Measurements from ENCODE around the gene SPSB2. TPM values are rescaled to one million over a fixed set of nuclear protein-coding genes. Genes with fewer than 3 reads are reported as not detected.
A peak's percentile ranks its signal among the peaks of the same experiment; 100 is the strongest.
"Not testable (repeated sequence)": the region's sequence is repeated elsewhere in the genome, so short reads cannot be mapped to it uniquely, and the experiment has no call there.

Gene SPSB2
- total RNA-seq, 2 experiments from 2014 or later, result 16.4 to 17.0 TPM

- DNase-seq; H3K9me3 Mint-ChIP-seq; H3K27ac Mint-ChIP-seq; H3K27me3 Mint-ChIP-seq; H3K4me3 Mint-ChIP-seq; ATAC-seq (ENCODE audit: low read depth): not testable (repeated sequence)
- POLR2A ChIA-PET, result interaction anchor here (1.4 to 7.5 kb wide), 3 partner anchors 13 to 176 kb away, joined by 4 to 106 read pairs (median 4); partner anchors contain the start of genes CDCA3, USP5 and ZNF384
- H3K36me3 Mint-ChIP-seq, result peaks cover 43% of the 10 kb centered on the region
- peaks cover 21% of the 10 kb centered on the region for H3K4me1 Mint-ChIP-seq
Observed at GRCh38 chr12:6865307-6865706, 7.8 kb downstream of the SPSB2 start.

GRCh38 chr12:6863586-6864321 lies 9.3 kb downstream of the SPSB2 start:
- no peak for DNase-seq
- Mint-ChIP-seq H3K36me3 (peaks cover 34% of the 10 kb centered on the region), H3K27ac (no peak overlapping the region), H3K4me1 (peaks cover 7% of the 10 kb centered on the region), H3K4me3 (no peak overlapping the region), H3K27me3 (no peaks in the 10 kb centered on the region), H3K9me3 (no peaks in the 10 kb centered on the region)
- ATAC-seq (ENCODE audit: low read depth), result no peak
- POLR2A ChIA-PET, result interaction anchor here (1.4 to 7.5 kb wide), 3 partner anchors 11 to 175 kb away, joined by 4 to 106 read pairs (median 4); partner anchors contain the start of genes CDCA3, USP5 and ZNF384

GRCh38 chr12:6863033-6863432 lies 10.1 kb downstream of the SPSB2 start:
- peaks cover 29% of the 10 kb centered on the region for H3K36me3 Mint-ChIP-seq
- no peaks in the 10 kb centered on the region for H3K27me3 Mint-ChIP-seq
- H3K4me3 Mint-ChIP-seq, result no peak overlapping the region
- POLR2A ChIA-PET, result interaction anchor here (0.5 to 7.5 kb wide), 2 partner anchors 10 to 289 kb away, joined by 3 to 106 read pairs; partner anchors contain the start of genes CDCA3 and USP5
- no peaks in the 10 kb centered on the region for H3K9me3 Mint-ChIP-seq
- DNase-seq, result no peak
- no peak for ATAC-seq (ENCODE audit: low read depth)
- H3K27ac Mint-ChIP-seq, result no peak overlapping the region
- peaks cover 4% of the 10 kb centered on the region for H3K4me1 Mint-ChIP-seq

DNA sequence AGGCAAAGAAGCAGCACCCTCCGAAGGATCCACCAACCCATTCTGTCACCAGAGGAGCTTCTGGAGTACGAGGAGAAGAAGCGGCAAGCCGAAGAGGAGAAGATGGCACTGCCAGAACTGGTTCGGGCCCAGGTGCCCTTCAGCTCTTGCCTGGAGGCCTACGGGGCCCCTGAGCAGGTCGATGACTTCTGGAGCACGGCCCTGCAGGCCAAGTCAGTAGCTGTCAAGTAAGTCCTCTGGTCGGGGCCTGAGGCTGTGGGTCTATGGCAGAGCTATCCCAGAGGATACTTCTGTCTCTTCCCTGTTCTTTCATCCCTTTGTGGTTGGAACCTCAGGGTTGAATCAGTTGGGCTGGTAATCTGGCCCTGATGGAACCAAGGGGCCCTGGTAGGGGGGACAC lies 11.7 kb downstream of the SPSB2 start:
- ATAC-seq (ENCODE audit: low read depth), result no peak
- Mint-ChIP-seq H3K4me3 (no peak overlapping the region), H3K27me3 (no peaks in the 10 kb centered on the region), H3K4me1 (peaks cover 1% of the 10 kb centered on the region), H3K36me3 (peaks cover 29% of the 10 kb centered on the region), H3K9me3 (no peaks in the 10 kb centered on the region), H3K27ac (no peak overlapping the region)
- POLR2A ChIA-PET, result interaction anchor here (1.1 to 3.2 kb wide), 3 partner anchors 10 to 157 kb away, joined by 3 to 16 read pairs (median 7); partner anchors contain the start of genes CDCA3, LPCAT3, SPSB2 and USP5
- DNase-seq, result no peak

GRCh38 chr12:6860942-6861341 lies 12.2 kb downstream of the SPSB2 start:
- no peaks in the 10 kb centered on the region for H3K4me1 Mint-ChIP-seq
- POLR2A ChIA-PET, result interaction anchor here (2.0 to 3.2 kb wide), 2 partner anchors 9 to 11 kb away, joined by 7 to 16 read pairs; partner anchors contain the start of genes CDCA3, SPSB2 and USP5

GRCh38 chr12:6860116-6860515 lies 13.0 kb downstream of the SPSB2 start:
- ATAC-seq (ENCODE audit: low read depth), result no peak
- Mint-ChIP-seq H3K4me3 (no peak overlapping the region), H3K9me3 (no peaks in the 10 kb centered on the region), H3K27ac (no peak overlapping the region), H3K4me1 (no peaks in the 10 kb centered on the region), H3K27me3 (no peaks in the 10 kb centered on the region), H3K36me3 (peaks cover 31% of the 10 kb centered on the region)
- no peak for DNase-seq
- POLR2A ChIA-PET, result interaction anchor here (1.0 to 3.2 kb wide), 3 partner anchors 8 to 12 kb away, joined by 4 to 16 read pairs (median 7); partner anchors contain the start of genes CDCA3, SPSB2 and USP5

More at GRCh38 chr12:6860942-6861341, 12.2 kb downstream of the SPSB2 start:
- H3K9me3 Mint-ChIP-seq, result no peaks in the 10 kb centered on the region
- H3K36me3 Mint-ChIP-seq, result peaks cover 29% of the 10 kb centered on the region
- ATAC-seq (ENCODE audit: low read depth) (no peak), DNase-seq (no peak)
- no peaks in the 10 kb centered on the region for H3K27me3 Mint-ChIP-seq
- H3K27ac Mint-ChIP-seq, result no peak overlapping the region
- H3K4me3 Mint-ChIP-seq, result no peak overlapping the region

DNA sequence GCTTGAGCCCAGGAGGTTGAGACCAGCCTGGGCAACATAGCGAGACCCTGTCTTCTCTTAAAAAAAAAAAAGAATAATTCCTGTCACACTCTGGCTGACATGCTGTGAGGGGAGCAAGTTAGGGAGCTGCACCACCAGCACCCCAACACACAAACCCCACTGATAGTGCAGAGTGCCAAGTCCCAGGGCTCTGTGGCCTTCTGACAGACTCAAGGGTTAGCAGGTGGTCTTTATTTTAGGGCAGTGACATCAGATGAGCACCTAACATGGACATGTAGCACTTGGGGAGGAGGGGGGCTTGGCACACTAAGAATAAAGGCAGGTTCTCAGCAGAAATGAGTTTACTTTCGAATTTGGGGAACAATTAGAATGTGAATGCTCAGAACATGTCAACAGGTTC lies 14.3 kb downstream of the SPSB2 start:
- H3K36me3 Mint-ChIP-seq, result peaks cover 28% of the 10 kb centered on the region
- ATAC-seq (ENCODE audit: low read depth) (no peak), DNase-seq (no peak)
- no peak overlapping the region for H3K4me3 Mint-ChIP-seq
- no peaks in the 10 kb centered on the region for H3K27me3 Mint-ChIP-seq
- no peak overlapping the region for H3K27ac Mint-ChIP-seq
- H3K4me1 Mint-ChIP-seq, result peaks cover 6% of the 10 kb centered on the region
- POLR2A ChIA-PET, result no interaction called here
- no peaks in the 10 kb centered on the region for H3K9me3 Mint-ChIP-seq

- POLR2A ChIA-PET, result interaction anchor here (7.2 kb wide), 1 partner anchor 11 kb away, joined by 106 read pairs; the partner anchor contains the start of gene TPI1
- ATAC-seq (ENCODE audit: low read depth) (no peak), DNase-seq (no peak)
- Mint-ChIP-seq H3K4me1 (peaks cover 19% of the 10 kb centered on the region), H3K36me3 (peaks cover 17% of the 10 kb centered on the region), H3K9me3 (no peaks in the 10 kb centered on the region), H3K27me3 (no peaks in the 10 kb centered on the region), H3K4me3 (no peak overlapping the region), H3K27ac (no peak overlapping the region)
Observed at GRCh38 chr12:6855322-6855721, 17.8 kb downstream of the SPSB2 start.

DNA sequence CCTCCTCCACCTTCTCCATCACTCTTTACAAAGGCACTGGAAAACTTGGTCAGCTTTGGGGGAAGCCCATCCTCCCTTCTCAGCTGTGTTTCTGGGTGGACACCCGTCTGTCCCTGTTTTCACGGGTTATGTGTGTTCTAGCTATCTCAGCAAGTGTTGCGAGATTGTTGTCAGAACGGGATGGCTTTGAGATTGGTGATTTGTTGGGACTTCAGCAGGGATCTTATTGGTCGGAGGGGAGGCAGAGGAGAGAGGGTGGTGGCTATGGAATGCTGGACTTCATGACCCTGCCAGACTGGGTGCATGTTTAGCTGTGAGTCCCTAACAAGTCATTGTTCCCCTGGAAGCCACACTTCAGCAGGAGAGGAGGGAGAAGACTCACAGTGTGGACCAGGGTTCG lies 19.1 kb downstream of the SPSB2 start:
- POLR2A ChIA-PET, result interaction anchor here (0.5 to 7.2 kb wide), 6 partner anchors 12 to 174 kb away, joined by 6 to 106 read pairs (median 24); partner anchors contain the start of genes MLF2, SPSB2 and TPI1
- no peak for DNase-seq
- peak overlapping the region; percentile 96 for H3K4me3 Mint-ChIP-seq
- H3K36me3 Mint-ChIP-seq, result peaks cover 26% of the 10 kb centered on the region
- ATAC-seq (ENCODE audit: low read depth), result no peak
- H3K27me3 Mint-ChIP-seq, result no peaks in the 10 kb centered on the region
- peak overlapping the region; percentile 64 for H3K27ac Mint-ChIP-seq
- peaks cover 31% of the 10 kb centered on the region for H3K4me1 Mint-ChIP-seq
- H3K9me3 Mint-ChIP-seq, result no peaks in the 10 kb centered on the region

GRCh38 chr12:6853626-6854025 lies 19.5 kb downstream of the SPSB2 start:
- Mint-ChIP-seq H3K36me3 (peaks cover 27% of the 10 kb centered on the region), H3K4me1 (peaks cover 32% of the 10 kb centered on the region), H3K27me3 (no peaks in the 10 kb centered on the region), H3K4me3 (peak overlapping the region; percentile 96), H3K27ac (peak overlapping the region; percentile 99), H3K9me3 (no peaks in the 10 kb centered on the region)
- POLR2A ChIA-PET, result interaction anchor here (0.5 to 7.2 kb wide), 8 partner anchors 13 to 175 kb away, joined by 3 to 106 read pairs (median 22); partner anchors contain the start of genes GNB3, MLF2, SPSB2 and TPI1
- ATAC-seq (ENCODE audit: low read depth) (no peak), DNase-seq (no peak)

- DNase-seq, result peak; percentile 63
- H3K4me1 Mint-ChIP-seq, result peaks cover 35% of the 10 kb centered on the region
- H3K27ac Mint-ChIP-seq, result peak overlapping the region; percentile 99
- ATAC-seq (ENCODE audit: low read depth), result no peak
- POLR2A ChIA-PET, result interaction anchor here (0.8 to 7.2 kb wide), 25 partner anchors 8 to 400 kb away, joined by 3 to 106 read pairs (median 9); partner anchors contain the start of genes C12orf57, C1RL, COPS7A and GNB3
- peaks cover 30% of the 10 kb centered on the region for H3K36me3 Mint-ChIP-seq
- no peaks in the 10 kb centered on the region for H3K9me3 Mint-ChIP-seq
- H3K4me3 Mint-ChIP-seq, result peak overlapping the region; percentile 96
- no peaks in the 10 kb centered on the region for H3K27me3 Mint-ChIP-seq
Observed at GRCh38 chr12:6852651-6853354, 20.3 kb downstream of the SPSB2 start.

- H3K36me3 Mint-ChIP-seq, result peaks cover 30% of the 10 kb centered on the region
- H3K9me3 Mint-ChIP-seq, result no peaks in the 10 kb centered on the region
- H3K27me3 Mint-ChIP-seq, result no peaks in the 10 kb centered on the region
- peak within 1 kb of the TSS; percentile 96 for H3K4me3 Mint-ChIP-seq
- H3K27ac Mint-ChIP-seq, result peak within 1 kb of the TSS; percentile 99
- peaks cover 37% of the 10 kb centered on the region for H3K4me1 Mint-ChIP-seq
- POLR2A ChIA-PET, result interaction anchor here (0.6 to 7.2 kb wide), 37 partner anchors 9 to 400 kb away, joined by 3 to 106 read pairs (median 5); partner anchors contain the start of genes C12orf57, C1RL, COPS7A and GNB3
- ATAC-seq (ENCODE audit: low read depth), result peak; percentile 79
- peak; percentile 94 for DNase-seq
Observed at GRCh38 chr12:6851921-6852650, 21.0 kb downstream of the SPSB2 start, which contains the start of gene USP5. TSS of gene USP5 (plus strand) at chr12:6852150. CDS start at chr12:6852180, 30 bp downstream.
